GM18873 (cell line): ENCODE measurements around the gene SLA2.
"Not testable (repeated sequence)": the region's sequence is repeated elsewhere in the genome, so short reads cannot be mapped to it uniquely, and the experiment has no call there.

Experiments
- ATAC-seq: cut with Tn5 transposase; IDR thresholded peaks from one replicate; pipeline ENCODE4 v1.9.1; 2021; ENCODE audit warnings: mild to moderate bottlenecking, moderate library complexity, moderate number of reproducible peaks; ENCODE audit not compliant: unreplicated experiment, low FRiP score

Gene SLA2

DNA sequence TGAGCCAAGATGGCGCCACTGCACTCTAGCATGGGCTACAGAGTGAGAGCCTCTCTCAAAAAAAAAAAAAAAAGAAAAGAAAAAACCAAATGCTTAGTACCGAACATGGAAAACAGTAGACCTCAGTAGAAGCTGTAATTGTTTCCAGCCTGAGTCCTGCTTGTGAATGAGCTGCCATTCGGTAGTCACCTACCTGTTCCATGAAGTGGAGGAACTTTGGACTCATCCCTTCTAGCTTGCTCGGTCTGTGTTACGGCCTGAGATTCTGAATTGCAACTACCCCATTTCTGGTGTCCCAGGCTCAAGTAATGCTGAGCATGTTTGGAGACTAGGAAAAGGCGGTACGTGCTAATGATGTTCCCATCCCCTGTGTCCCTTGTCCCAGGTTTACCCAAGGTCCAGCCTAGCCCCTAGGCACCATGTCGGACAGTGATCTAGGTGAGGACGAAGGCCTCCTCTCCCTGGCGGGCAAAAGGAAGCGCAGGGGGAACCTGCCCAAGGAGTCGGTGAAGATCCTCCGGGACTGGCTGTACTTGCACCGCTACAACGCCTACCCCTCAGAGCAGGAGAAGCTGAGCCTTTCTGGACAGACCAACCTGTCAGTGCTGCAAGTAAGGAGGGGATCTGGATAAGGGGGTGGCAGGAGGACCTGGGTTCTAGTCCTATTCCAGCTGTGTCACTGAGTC lies 67.5 kb downstream of the SLA2 start:
- no peak for ATAC-seq

DNA sequence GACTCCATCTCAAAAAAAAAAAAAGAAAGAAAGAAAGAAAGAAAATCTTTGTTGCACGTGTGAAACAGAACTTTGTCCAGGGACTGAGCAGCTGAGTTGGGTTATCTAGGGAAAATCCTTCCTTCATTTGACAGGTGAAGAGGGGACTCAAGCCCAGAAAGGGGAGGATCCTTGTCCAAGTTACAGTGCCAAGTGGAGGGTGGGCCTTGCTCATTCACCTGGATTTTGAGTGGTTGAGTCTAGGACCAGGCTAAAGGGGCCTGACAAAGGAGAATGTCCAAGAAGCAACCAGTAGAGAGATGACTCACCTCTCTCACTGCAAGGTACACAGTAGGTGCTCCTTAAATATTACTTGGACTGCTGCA lies 69.9 kb downstream of the SLA2 start:
- ATAC-seq: no peak

DNA sequence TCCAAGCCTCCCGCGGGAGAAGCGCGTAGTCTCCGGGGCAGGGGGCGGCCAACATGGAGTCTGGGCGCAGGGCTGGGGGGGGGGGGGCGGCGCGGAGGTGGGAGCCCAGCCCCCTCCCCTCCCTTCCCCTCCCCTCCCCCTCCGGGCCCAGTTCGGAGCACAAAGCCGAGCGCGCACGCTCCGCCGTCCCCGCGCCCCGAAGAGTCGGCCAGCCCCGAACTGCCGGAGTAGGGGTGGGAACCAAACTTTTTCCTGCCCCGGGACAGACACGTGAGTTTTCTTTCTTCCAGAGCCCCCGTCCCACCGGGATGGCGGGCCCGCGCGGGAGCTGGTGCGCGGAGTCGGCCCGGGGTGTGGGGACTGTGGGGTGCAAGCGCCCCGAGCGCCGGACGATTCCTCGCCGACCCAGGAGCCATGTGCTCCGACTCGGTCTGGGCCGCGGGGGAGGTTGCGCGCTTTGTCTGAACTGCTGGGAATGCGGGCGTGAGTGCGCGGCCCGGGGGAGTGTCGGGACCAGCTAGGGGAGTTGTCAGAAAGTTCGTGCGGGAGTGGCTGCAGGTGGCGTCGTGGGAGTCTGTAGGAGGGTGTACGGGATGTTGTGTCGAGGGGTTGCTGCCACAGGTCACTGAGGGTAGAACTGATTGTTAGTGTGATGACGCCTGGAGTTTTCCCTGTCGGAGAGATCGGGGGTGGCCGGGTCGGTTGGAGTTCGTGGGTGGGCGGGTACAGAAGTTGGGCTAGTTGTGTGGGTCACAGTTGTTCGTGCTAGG lies 71.4 kb downstream of the SLA2 start:
- no peak for ATAC-seq

DNA sequence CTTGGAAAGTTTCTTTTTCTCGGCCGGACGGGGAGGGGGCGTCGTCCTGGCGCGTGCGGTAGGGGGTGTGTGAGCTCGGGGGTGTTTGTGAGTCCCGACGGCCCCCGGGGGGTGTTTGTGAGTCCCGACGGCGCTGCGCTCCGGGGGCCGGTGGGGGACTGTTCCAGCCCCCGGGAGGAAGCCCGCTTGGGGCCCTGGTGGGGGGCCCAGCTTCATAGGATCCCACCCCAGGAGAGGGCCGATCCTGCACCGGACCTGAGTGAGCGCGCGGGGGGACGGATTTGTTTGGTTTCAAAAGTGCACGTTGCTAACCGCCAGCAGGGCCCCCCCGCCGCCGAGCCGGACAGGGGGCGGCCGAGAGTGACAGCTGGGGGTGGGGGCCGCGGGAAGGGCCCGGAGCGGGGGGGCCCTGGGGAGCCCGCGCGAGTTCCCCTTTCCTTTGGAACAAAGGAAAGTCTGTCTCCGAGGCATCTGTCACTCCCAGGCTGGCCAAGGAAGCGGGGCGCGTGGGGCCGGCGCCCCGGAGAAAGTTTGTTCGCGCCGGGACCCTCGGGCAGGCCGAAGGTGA lies 72.1 kb downstream of the SLA2 start:
- no peak for ATAC-seq

DNA sequence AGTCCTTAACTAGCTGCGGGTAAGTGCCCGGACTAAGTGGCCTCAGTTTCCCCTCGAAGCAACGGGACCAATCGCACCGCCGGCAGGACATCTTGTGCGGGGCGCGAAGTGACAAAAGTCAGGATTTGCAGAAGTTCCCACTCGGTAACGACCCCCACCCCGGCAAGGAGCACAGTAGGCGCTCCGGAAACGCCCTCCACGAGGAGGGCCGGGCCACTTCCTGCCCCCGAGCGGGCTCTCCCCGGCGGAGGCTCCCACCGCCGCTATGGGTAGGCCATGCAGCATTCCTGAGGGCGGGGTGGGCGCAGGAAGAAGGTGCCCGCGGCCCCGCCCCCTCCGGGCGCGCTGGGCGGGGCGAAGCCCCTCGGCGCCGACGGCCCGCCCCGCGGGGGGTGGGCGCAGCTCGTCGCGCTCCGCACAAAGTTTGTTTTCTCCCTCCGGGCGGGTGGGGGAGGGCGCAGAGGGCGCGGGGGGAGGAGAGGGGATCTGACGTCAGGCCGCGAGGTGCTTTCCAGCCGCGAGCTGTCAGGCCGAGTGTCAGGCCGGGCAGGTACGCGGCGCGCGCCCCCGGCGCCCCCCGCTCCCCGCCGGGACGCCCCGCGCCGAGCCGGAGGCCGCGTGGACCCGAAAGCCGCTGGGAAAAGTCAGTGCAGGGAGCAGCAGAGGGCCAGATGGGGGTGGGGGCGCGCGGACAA lies 72.7 kb downstream of the SLA2 start, which contains the start of gene TGIF2:
TGIF2 (plus strand) TSS at position 495 of the 695 bp plus-strand sequence. CDS start 5,178 bp downstream, outside the sequence.
- ATAC-seq: peak; percentile 46

DNA sequence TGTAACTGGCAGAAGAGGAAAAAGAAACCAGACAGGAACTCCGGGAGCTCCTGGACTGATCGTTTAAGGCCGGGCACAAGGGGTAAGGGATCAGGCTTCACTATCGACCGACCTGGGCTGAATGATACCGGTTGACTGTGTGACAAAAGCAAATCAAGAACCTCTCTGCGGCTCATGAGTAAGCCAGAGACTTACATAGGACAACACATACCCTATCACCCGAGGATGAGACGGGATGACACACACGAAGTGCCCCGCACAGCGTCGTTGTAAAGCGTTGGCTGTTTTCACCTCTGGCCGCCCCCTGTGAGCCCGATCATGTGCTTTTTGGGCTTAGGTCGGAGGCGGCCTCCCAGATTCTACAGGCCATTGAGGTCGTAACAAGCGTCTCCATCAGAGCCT lies 73.3 kb downstream of the SLA2 start:
- ATAC-seq: peak; percentile 20

DNA sequence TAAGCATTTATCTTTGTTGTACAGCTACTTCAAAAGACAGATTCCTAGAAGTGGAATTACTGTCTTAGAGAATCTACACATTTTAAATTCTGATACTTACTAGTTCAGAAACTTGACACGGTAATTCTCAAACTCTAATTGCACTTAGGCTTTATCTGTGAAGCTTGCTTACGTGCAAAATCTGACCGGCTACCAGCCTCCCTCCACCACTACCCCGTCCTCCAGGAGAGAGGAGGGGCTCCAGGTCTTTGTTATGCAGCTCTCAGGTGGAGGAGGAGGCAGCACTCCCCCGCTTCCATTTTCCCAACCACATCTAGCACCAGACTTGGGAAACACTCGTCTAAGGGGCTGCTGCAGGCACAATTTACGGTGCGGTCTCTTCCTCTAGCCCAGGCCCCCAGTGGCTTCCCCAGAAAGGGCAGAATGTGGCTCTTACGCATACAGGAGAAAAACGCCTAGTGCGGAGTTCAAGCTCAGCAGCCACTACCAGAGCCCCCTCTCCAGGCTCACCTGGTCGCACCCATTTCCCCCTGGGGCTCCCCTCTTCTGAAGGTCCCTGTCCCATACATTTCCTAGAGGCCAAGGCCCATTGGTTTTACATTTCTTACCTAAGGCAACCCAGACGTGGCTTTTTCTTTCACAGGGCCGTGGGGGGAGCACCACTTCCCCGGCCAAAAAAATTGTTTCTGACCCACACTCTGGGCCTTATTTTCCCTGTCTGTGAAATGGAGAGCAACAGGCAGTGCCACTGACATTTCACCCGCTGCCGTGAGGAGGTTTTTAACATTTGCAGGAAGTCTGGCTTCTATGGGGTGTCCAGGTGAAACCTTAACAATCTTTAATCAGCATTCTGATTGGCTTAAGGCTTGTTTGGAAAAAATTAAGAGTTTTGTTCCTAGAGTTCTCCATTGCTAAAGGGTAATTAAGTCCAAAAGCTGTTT lies 74.2 kb downstream of the SLA2 start:
- no peak for ATAC-seq

DNA sequence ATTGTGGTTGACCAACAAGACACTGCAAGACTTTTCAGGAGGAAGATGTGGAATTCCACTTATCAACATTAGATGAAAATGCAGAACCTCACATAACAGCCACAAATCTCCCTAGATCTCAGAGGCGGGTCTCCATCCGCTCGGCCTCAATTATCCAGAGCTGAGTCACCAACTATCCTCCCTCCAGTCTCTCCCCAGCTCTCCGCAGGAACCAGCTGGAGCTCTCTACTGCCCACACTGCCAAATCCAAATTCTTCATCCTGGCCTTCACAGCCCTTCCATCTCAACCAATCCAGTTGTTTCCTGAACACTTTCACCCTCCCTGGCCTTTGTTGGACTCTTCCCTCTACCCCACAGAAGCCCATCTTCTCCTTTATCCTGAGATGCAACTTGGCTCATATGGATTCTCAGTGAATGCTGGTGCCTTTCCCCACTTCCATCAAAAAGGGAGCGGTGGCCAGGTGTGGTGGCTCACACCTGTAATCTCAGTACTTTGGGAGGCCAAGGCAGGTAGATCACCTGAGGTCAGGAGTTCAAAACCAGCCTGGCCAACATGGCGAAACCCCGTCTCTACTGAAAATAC lies 76.1 kb downstream of the SLA2 start:
- no peak for ATAC-seq

DNA sequence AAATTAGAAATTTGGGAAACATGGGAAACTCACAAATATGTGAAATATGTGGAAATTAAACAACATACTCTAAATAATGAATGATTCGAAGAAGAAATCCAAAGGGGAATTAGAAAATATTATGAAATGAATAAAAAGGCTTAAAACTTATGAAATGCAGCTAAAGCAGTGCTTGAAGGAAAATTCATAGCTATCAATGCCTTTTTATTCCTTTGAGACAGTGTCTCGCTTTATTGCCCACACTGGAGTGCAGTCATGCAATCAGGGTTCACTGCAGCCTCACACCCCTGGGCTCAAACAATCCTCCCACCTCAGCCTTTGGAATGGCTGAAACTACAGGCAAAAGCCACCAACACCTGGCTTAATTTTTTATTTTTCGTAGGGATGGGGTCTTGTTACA lies 80.5 kb downstream of the SLA2 start:
- ATAC-seq: no peak

DNA sequence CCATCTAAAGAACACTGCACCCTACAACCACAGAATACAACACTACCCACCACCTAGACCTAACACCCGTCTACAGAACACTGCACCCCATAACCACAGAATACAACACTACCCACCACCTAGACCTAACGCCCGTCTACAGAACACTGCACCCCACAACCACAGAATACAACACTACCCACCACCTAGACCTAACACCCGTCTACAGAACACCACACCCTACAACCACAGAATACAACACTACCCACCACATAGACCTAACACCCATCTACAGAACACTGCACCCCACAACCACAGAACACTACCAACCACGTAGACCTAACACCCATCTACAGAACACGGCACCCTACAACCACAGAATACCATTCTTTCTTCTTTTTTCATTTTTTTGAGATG lies 81.3 kb downstream of the SLA2 start:
- ATAC-seq: not testable (repeated sequence)

DNA sequence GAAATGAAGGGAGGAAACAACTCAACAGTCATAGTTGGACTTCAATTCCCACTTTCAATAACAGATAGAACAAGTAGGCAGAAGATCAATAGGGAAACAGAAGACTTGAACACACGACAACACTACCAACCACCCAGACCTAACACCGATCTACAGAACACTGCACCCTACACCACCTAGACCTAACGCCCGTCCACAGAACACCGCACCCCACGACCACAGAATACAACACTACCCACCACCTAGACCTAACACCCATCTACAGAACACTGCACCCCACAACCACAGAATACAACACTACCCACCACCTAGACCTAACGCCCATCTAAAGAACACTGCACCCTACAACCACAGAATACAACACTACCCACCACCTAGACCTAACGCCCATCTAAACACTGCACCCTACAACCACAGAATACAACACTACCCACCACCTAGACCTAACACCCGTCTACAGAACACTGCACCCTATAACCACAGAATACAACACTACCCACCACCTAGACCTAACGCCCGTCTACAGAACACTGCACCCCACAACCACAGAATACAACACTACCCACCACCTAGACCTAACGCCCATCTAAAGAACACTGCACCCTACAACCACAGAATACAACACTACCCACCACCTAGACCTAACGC lies 81.8 kb downstream of the SLA2 start:
- ATAC-seq: not testable (repeated sequence)

DNA sequence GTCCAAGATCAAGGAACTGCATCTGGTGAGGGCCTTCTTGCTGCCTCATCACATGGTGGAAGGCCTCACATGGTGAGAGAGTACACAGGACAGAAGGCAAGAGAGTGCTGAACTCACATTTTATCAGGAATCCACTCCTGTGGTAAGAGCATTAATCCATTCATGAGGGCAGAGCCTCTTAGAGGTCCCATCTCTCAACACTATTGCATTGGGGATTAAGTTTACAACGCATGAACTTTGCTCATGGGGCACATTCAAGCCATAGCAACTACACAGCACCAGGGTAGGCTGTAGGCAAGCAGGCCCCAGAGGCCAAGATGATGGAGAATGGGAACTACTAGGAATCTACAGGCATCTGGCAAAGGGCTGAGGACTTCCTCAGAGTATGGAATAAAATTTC lies 82.6 kb downstream of the SLA2 start:
- ATAC-seq: no peak

DNA sequence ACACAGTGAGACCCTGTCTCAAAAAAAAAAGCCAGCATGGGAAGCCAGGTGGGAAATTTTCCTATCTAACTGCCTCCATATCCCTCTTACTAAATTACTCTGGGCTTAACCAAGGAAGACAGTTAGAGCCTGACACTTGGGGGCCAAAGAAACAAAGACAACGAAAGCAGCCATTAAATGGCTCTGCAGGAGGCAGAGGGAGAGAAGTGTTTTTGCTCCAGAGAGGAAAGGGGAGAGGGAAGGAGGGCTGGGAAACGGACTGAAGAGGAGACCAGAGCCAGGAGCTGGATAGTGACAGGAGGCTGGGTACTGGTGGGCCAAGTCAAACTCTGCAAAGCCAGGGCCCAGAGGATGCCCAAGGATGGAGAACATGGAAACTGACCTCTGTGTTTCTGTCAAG lies 83.3 kb downstream of the SLA2 start:
- no peak for ATAC-seq
